OCI-M1 (cell line): Measurements from ENCODE around the gene SPG7.

Source experiments
- DNase-seq: peaks from one replicate; lab custom pipeline; 2025; lab: John Stamatoyannopoulos, UW

Gene SPG7

GRCh38 chr16:89517128-89517527, 8.9 kb downstream of the SPG7 start:
- DNase-seq: no peak

GRCh38 chr16:89519881-89520280, 11.7 kb downstream of the SPG7 start:
- no peak for DNase-seq

- DNase-seq: no peak
Measured at GRCh38 chr16:89522287-89522686, 14.1 kb downstream of the SPG7 start.

GRCh38 chr16:89523680-89524344, 15.6 kb downstream of the SPG7 start:
- no peak for DNase-seq

- DNase-seq: no peak
Measured at GRCh38 chr16:89525146-89525913, 17.1 kb downstream of the SPG7 start.

- DNase-seq: no peak
Measured at GRCh38 chr16:89529097-89529496, 20.9 kb downstream of the SPG7 start.

- no peak for DNase-seq
Measured at GRCh38 chr16:89530401-89531381, 22.5 kb downstream of the SPG7 start.

- no peak for DNase-seq
Measured at GRCh38 chr16:89531821-89532526, 23.8 kb downstream of the SPG7 start.

- DNase-seq: no peak
Measured at GRCh38 chr16:89534252-89534756, 26.1 kb downstream of the SPG7 start.

- no peak for DNase-seq
Measured at GRCh38 chr16:89536371-89536770, 28.2 kb downstream of the SPG7 start.

GRCh38 chr16:89536886-89537548, 28.8 kb downstream of the SPG7 start:
- DNase-seq: no peak

- no peak for DNase-seq
Measured at GRCh38 chr16:89537549-89537925, 29.3 kb downstream of the SPG7 start.

GRCh38 chr16:89538286-89538685, 30.1 kb downstream of the SPG7 start:
- DNase-seq: no peak

GRCh38 chr16:89540557-89540956, 32.4 kb downstream of the SPG7 start:
- no peak for DNase-seq

GRCh38 chr16:89541792-89542191, 33.6 kb downstream of the SPG7 start:
- no peak for DNase-seq

GRCh38 chr16:89544113-89544512, 35.9 kb downstream of the SPG7 start:
- no peak for DNase-seq

GRCh38 chr16:89544713-89545043, 36.5 kb downstream of the SPG7 start:
- DNase-seq: no peak

- DNase-seq: no peak
Measured at GRCh38 chr16:89545044-89545830, 37.0 kb downstream of the SPG7 start.

GRCh38 chr16:89545831-89546574, 37.8 kb downstream of the SPG7 start:
- no peak for DNase-seq

- no peak for DNase-seq
Measured at GRCh38 chr16:89546781-89547180, 38.6 kb downstream of the SPG7 start.
